DMS153 treated with DMSO at 0.1 percent for 48 hours (cell line): ENCODE data around the gene RFXANK.
"Not testable (repeated sequence)": the region's sequence is repeated elsewhere in the genome, so short reads cannot be mapped to it uniquely, and the experiment has no call there.

Experiments used
- DNase-seq: peaks from one replicate; lab custom pipeline; 2025; ENCODE audit not compliant: unreplicated experiment; lab: John Stamatoyannopoulos, UW

Gene RFXANK

DNA sequence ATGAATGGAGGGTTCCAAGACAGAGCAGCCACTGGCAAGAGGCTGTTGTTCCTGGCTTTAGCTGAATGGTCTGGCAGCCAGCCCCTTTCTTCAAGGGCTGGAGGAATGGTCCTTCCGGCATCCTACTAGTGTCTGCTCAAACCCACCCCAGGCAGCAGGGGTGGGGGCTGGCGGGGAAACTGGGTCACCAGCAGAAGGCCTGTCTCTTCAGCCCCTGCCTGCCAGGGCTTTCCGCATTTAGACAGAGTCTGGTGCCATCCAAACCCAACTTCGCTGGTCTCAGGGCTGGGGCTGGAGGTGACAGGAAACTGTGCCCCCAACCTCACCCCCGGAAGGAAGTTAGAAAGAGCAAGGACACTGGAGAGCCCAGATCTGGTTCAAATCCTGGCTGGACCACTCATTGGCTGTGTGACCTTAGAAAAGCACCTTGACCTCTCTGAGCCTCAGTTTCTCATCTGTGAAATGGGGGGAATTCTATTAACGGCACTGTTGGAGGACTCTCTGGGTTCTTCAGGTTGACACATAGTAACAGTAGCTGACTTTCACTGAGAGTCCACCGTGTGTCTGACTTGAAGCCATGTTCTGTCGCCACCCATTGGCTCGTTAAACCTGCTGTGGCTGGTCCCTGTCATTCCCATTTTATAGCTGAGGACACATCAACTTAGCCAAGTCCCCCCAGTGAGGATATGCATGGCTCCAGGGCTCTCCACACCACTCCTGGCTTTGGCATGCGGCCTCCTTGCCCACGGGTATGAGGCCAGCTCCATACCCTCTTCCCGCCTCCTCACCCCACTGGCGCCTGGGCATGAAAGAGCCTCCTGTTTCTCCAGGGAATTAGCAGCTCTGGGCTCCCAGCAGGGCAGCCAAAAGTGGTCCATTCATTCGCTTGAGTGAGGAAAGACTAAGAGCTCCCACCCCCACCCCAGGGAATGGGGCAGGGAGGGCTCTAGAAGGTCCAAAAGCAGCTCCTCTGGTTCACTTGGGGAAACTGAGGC lies 13.7 kb downstream of the RFXANK start:
- DNase-seq: no peak

DNA sequence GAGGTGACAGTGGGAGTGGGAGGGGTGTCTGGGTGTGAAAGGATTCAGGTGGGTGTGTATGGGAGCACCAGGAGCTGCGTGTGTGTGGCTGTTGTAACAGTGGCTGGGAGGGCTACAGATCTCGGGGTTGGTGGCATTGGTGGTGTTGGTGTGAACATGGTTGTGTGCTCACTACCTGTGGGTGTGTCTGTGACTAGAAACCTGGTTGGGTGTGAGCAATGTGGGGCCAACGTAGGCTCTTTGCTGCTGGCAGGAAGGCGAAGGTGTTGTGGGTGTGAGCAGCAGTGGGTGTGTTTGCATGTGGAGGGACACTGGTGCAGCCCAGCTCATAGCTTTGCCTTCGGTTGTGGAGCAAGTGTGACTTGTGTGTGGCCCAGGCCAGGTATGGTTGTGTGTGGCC lies 14.9 kb downstream of the RFXANK start:
- DNase-seq: no peak

- no peak for DNase-seq
Observed at GRCh38 chr19:19207637-19208572, 15.8 kb downstream of the RFXANK start.

DNA sequence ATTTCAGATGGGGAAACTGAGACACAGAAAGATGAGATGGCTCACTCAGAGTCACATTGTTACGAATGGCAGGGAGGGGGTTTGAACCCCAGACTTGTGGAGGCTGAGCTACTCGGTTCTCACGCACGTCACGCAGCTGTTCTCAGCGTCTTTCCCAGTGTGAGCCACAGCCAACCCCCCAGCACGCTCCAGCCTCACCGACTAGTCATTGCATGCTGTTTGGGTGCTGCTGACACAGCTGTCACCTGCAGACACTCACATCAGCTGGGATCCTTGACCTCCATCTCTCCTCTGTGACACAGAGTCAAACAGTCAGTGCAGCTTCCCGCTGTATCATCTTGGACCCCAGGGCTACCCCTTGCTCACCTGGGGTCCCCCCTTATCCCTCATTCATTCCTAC lies 17.3 kb downstream of the RFXANK start:
- DNase-seq: no peak

- DNase-seq: no peak
Observed at GRCh38 chr19:19211499-19212420, 19.7 kb downstream of the RFXANK start, which contains the start of gene NCAN. Gene NCAN (plus strand): TSS chr19:19211958. CDS start chr19:19216954, 4,996 bp downstream.

DNA sequence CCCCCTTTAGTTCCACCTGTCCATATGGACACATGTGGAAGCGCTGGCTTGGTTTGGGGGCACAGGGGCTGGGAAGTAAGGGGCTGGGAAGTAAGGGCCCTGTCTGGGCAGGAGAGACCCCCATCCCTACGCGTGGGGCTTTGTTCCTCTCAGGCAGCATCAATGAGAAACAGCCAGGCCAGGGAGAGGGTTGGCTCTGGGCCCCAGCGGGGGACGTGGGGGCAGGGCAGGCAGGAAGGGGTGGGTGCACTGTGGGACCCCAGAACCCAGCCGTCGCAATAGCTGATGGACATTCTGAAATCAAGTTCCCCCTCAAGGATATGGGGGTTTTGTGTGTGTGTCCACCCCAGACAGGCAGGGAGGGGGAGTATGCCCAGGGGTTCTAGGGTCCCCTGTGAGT lies 20.9 kb downstream of the RFXANK start:
- DNase-seq: no peak

GRCh38 chr19:19213426-19214158 lies 21.5 kb downstream of the RFXANK start:
- no peak for DNase-seq

DNA sequence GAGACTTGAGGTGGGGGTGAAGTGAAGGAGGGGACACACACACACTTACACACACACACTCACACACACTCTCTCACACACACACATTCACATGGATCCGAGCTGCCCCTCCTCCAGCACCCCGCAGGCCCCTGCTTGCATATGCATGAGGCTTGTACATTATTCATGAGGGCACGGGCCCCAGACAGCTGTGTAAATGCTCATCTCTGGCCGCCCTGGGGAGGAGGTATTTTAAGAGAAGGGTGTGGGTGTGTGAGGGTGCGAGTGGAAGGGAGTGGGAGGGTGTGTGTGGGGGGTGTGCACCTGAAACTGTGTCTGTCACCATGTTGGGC lies 22.1 kb downstream of the RFXANK start:
- DNase-seq: no peak

GRCh38 chr19:19214892-19215291 lies 22.8 kb downstream of the RFXANK start:
- DNase-seq: no peak

DNA sequence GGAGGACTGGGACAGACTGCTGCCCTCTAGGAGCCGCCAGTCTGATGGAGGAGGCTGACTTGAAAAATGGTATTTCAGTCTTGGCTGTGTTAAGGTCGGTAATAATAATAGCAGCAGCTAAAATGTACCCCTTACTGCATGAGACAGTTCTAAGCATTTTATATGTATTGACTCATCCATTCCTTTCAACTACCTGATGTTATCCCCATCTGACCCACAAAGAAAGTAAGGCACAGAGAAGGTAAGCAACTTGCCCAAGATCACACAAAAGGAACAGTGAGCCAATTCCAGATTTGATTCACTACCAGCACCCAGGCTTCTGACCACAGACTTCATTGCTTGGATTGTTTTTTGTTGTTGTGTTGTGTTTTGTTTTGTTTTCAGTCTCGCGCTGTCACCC lies 23.7 kb downstream of the RFXANK start:
- no peak for DNase-seq

DNA sequence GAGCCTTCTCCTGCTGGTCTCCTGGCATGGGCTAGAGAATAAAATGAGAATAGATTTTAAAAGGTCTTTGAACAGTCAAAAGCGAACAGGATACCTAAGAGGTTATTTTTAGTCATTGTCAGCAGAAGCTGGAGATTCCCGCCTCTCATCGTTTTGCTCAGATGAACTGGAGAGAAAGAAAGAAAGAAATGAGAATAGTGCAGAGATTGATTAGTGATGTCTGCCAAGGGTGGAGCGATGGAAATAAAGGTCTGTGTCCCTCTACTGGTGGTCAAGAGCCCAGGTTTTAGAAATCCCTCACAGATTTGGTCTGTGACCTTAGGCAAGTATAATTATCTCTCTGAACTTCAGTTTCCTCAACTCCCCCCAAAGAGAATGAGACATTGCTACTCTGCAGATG lies 25.0 kb downstream of the RFXANK start:
- DNase-seq: no peak

- no peak for DNase-seq
Observed at GRCh38 chr19:19218911-19219310, 26.9 kb downstream of the RFXANK start.

DNA sequence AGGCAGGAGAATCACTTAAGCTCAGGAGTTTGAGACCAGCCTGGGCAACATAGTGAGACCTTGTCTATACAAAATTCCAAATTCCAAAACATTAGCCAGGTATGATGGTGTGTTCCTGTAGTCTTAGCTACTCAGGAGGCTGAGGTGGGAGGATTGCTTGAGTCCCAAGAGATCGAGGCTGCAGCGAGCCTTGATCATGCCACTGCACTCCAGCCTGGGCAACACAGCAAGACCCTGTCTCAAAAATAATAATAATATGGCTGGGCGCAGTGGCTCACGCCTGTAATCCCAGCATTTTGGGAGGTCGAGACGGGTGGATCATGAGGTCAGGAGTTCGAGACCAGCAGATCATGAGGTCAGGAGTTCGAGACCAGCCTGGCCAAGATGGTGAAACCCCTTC lies 28.9 kb downstream of the RFXANK start:
- not testable (repeated sequence) for DNase-seq

- no peak for DNase-seq
Observed at GRCh38 chr19:19223060-19223459, 31.0 kb downstream of the RFXANK start.

- DNase-seq: no peak
Observed at GRCh38 chr19:19223636-19224035, 31.6 kb downstream of the RFXANK start.

GRCh38 chr19:19224150-19224851 lies 32.2 kb downstream of the RFXANK start:
- no peak for DNase-seq

DNA sequence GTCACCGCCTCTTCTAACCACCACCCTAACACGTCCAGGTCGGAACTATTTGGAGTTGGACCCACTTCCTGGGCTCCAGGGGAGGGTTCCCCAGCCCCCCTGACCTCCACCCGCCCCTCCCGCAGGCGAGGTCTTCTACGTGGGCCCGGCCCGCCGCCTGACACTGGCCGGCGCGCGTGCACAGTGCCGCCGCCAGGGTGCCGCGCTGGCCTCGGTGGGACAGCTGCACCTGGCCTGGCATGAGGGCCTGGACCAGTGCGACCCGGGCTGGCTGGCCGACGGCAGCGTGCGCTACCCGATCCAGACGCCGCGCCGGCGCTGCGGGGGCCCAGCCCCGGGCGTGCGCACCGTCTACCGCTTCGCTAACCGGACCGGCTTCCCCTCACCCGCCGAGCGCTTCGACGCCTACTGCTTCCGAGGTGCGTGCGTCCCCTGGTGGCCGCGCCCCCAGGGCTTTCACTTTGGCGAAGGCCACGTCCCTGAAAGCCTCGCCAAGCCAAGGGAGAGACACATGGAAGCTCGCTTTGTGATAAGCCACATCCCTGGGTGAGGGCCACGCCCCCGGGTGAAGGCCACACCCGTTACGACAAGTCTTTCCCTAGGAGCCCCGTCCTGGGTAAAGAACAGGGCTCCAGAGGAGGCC lies 32.9 kb downstream of the RFXANK start:
- peak; percentile 65 for DNase-seq

DNA sequence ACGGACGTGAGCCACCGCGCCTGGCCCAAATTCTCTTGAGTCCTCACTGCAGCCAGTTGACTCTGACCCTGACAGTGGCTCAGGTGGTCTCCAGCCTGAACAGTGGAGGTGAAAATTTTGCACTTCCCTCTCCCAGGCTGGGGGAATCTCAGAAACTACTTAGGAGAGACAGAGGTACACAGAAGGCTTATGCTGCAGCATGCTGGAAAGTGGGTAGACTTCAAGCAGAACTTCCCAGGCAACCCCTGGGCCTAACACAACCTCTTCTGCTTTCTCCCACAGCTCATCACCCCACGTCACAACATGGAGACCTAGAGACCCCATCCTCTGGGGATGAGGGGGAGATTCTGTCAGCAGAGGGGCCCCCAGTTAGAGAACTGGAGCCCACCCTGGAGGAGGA lies 34.1 kb downstream of the RFXANK start:
- no peak for DNase-seq

GRCh38 chr19:19226663-19227062 lies 34.6 kb downstream of the RFXANK start:
- no peak for DNase-seq
